GM12873 (cell line): ENCODE results near the gene MTREX.

Source experiments
- TF ChIP-seq, protein P1 (sequence below): IDR thresholded peaks from 2 replicates; pipeline ENCODE4 v1.5.1; 2012; ENCODE audit warnings: low read depth, mild to moderate bottlenecking, moderate library complexity, low read length, control low read depth; ENCODE audit not compliant: insufficient read depth; ENCODE audit errors: missing control alignments

MTREX gene

GRCh38 chr5:55438998-55439397 lies 131.2 kb downstream of the MTREX start:
- TF ChIP-seq, protein P1, sequence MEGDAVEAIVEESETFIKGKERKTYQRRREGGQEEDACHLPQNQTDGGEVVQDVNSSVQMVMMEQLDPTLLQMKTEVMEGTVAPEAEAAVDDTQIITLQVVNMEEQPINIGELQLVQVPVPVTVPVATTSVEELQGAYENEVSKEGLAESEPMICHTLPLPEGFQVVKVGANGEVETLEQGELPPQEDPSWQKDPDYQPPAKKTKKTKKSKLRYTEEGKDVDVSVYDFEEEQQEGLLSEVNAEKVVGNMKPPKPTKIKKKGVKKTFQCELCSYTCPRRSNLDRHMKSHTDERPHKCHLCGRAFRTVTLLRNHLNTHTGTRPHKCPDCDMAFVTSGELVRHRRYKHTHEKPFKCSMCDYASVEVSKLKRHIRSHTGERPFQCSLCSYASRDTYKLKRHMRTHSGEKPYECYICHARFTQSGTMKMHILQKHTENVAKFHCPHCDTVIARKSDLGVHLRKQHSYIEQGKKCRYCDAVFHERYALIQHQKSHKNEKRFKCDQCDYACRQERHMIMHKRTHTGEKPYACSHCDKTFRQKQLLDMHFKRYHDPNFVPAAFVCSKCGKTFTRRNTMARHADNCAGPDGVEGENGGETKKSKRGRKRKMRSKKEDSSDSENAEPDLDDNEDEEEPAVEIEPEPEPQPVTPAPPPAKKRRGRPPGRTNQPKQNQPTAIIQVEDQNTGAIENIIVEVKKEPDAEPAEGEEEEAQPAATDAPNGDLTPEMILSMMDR: no peak

DNA sequence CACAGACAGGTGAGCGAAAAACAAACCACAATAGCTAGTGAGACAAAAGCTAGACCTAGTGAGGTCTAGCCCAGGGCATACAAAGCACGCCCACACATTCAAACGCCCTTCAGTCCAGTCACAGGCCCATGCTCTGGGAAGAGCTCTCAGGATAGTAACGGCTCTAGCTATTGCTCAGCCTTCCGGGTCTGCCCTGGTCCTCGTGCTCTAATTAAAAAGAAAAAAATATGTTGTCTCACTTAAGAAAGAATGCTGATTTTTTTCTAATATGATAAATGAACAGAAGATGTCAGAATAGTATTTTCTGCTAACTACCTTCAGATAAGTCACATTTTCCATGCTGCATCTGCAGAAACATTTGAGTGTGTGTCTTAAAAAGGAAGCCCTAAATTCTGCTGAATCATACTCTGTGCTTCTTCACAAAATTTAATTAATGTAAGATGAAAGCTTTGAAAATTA lies 132.4 kb downstream of the MTREX start:
- TF ChIP-seq, protein P1: no peak

DNA sequence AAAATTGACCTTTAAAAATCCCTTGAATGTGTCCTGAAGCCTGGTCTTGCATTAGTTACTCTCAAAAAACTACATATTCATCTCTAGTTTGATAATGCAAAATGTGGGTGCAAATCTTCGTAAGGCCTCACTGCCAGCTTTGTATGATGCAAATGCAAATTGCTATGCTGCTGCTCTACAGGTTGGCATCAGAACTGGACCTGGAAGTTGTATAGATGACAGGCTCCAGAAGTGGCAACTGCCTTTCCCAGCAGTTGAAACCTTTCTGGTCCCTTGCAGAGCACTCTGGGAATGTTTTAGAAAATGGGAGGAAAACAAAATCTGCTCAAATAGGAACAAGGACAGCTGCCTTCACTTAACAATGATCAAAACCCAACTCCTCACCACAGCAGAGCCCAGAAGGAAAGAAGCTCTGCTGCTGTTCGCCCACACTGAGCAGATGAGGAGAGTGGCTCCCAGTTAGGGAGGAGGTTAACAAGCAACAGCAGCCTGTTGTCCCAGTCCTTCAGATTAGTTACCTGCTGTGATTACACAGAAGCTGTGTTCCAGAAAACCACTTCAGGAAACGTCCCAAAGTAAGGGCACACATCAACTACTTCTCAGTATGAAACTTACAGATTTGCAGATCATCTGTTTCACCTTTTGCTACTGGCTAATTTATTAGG lies 133.4 kb downstream of the MTREX start:
- TF ChIP-seq, protein P1: no peak

DNA sequence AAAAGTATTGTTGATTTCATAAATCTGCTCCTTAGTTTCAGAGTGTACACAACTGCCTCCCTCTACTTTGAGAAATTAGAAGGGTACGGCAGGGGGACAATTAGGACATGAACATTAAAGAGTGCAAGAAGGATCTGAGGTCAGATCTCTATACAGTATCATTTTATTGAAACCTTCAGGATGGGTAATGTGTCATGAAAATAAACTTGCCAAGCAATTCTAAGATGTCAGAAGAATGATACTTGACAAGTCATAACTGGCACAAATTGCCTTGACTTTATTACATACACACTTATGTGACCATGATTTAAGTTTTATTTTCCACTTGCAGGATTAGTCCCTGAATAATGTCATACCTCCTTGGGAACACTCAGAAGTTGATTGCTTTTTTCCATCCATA lies 134.2 kb downstream of the MTREX start:
- TF ChIP-seq, protein P1: no peak

DNA sequence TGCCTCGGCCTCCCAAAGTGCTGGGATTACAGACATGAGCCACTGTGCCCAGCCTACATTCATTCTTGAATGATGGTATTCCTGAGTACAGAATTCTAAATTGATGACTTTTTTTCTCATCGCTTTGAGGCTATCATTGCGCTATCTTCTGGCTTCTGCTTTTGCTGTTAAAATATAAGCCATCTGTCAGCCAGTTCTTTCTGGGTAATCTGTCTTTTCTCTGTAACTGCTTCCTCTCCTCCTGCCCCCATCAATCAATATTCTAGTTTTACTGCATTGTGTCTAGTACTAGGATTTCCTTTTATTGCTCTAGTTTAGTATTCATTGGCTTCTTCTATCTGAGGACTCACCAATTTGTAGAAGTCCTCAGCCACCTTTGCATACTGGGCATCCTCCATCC lies 138.0 kb downstream of the MTREX start:
- TF ChIP-seq, protein P1: no peak

DNA sequence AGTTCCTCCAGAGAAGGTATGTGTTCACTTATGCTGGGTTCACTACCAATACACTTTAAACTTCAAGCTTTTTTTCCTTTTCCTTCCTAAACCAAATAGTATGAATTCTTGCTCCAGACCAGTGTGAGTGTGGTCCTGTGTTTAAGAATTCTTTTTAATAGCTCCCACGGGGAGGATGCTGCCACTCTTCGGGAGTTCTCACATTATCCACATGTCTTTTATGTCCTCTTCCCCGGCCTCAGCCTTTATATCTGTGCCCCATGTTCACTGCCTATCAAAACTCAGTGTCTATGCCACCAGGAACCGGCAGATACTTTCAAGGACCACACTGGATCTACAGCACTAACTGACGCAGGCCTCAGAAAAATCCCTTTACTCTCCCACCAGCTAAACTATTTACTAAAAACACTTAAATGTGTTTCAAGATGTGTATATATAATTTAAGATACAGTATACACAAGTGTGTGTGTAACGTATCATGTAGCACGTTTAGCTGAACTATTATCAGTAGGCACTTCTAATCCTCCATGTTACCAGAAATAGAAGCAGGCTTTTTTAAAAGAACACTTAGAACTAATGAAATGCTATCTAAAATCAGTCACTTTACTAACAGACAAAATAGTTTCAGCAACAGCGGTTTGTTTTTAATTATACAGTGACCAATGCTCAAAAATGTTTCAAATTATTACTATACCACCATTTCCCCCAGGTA lies 139.0 kb downstream of the MTREX start:
- TF ChIP-seq, protein P1: no peak

DNA sequence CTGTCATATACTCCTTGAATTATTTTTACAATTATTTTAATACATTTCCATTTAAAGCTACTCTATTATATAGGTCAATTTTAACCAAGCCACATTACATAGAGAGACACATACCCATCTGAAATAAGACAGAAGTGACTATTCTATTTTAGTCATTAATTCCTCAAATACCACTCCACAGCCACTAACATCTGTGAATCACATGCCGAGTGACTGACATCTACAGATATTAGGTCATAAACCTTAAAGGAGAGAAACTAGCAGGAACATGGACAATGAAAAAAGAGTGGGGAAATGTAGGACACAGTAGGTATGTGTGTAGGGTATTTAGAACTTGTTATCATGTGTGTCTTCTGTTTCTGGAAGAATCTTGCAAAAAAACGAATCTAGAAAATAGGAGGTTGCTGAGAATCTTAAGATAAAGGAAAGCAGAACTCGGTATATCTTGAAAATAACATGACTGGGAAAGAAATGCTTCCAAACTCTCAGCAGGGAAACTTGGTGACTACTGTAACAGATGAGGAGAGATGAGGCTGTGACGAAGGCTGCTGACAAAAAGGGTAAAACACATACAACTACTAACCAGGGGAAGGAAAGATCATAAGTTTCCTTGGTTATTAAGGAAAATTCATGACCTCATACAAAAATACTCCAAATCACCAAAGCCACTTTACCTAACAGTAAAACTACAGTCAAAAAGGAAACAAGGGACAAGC lies 142.4 kb downstream of the MTREX start:
- TF ChIP-seq, protein P1: no peak
